Right lobe of liver (tissue), 6 donors: ENCODE data around the gene FOXA1. TPM values are rescaled to one million over a fixed set of nuclear protein-coding genes. Genes with fewer than 3 reads are reported as not detected.
A peak's percentile ranks its signal among the peaks of the same experiment; 100 is the strongest.

Source experiments
- ATAC-seq, 4 donors: fragments of 200-7000 bp; cut with Tn5 transposase; one replicate each; pipeline ENCODE4 v1.9.1; 2020; ENCODE audit warnings: mild to moderate bottlenecking in 4 of 4, moderate library complexity in 4 of 4
- DNase-seq, 3 donors: peaks; one replicate each; pipeline ENCODE4 v3.0.0-alpha.2; 2020
- H3K27ac ChIP-seq, 3 donors: fragments of 200-600 bp; one replicate each; pipeline ENCODE4 v1.8.0; 2022
- H3K27me3 ChIP-seq, 2 donors: fragments of 200-600 bp; one replicate each; pipeline ENCODE4 v1.8.0; 2022
- H3K36me3 ChIP-seq, 4 donors: fragments of 200-600 bp; sonication (generic) in 1 of 4; one replicate each; pipeline versions ENCODE4 v1.5.1 to v1.8.0; 2017 to 2022; ENCODE audit warnings: control low read depth in 1 of 4
- H3K4me1 ChIP-seq, 4 donors: fragments of 200-600 bp; sonication (generic) in 1 of 4; one replicate each; pipeline versions ENCODE4 v1.5.1 to v1.8.0; 2017 to 2022; ENCODE audit warnings: control low read depth in 1 of 4
- H3K4me3 ChIP-seq, 3 donors: fragments of 200-600 bp; one replicate each; pipeline ENCODE4 v1.8.0; 2022
- H3K9me3 ChIP-seq, 4 donors: fragments of 200-600 bp; sonication (generic) in 1 of 4; one replicate each; pipeline versions ENCODE4 v1.5.1 to v1.8.0; 2017 to 2022; ENCODE audit warnings: control low read depth in 1 of 4
- POLR2A ChIP-seq: fragments of 450-650 bp; IDR thresholded peaks from one replicate; pipeline ENCODE4 v1.6.1; 2017; ENCODE audit warnings: antibody characterized with exemption, mild to moderate bottlenecking
- whole genome bisulfite sequencing: methylation state at CpG from one replicate; pipeline ENCODE4 v1.1.6; 2018; ENCODE audit warnings: low coverage, low lambda C conversion rate; ENCODE audit not compliant: insufficient coverage; ENCODE audit errors: missing lambda C conversion rate; 5-methylcytosine and 5-hydroxymethylcytosine counted together
- intact Hi-C, 2 donors: fragments of 100-400 bp; cut with DNase I; formaldehyde crosslinking; loops; one replicate each; pipeline versions ENCODE4 v1.11.2 to v1.14.1; 2022
- total RNA-seq, 6 experiments: library from RNA; depleted of rRNA in 2 of 6; stranded (reverse); fragments of >200 nt in 2 of 6; fragmentation: NEBNext Ultra II Directional in 3 of 6; extraction: Animal tissue kit (Norgen Biotek cat#: 25700) in 3 of 6; gene quantifications; one replicate each; pipeline versions ENCODE4 v1.1.0 to v1.2.4, GENCODE V29; 2016 to 2023
- TF ChIP-seq, protein P1 (sequence below), 4 donors: fragments of 200-600 bp in 3 of 4; fragments of 450-650 bp in 1 of 4; IDR thresholded peaks; one replicate each; pipeline versions ENCODE4 v1.5.1 to v1.8.0; 2016 to 2022; ENCODE audit warnings: antibody characterized with exemption in 4 of 4, mild to moderate bottlenecking in 2 of 4
- donor health status: DM: no; HTN: yes; CAD: no.
- donor health status: DM: no; HTN: no; CAD: no.
- donor health status: DM: no; HTN: no; CAD: no.
- donor health status: DM: no; HTN: yes; CAD: no.
- donor health status: DM: no; HTN: yes; CAD: no.

Gene FOXA1
- total RNA-seq, 6 experiments from 2014 or later = 29.8 to 35.5 (median 32.5) TPM

DNA sequence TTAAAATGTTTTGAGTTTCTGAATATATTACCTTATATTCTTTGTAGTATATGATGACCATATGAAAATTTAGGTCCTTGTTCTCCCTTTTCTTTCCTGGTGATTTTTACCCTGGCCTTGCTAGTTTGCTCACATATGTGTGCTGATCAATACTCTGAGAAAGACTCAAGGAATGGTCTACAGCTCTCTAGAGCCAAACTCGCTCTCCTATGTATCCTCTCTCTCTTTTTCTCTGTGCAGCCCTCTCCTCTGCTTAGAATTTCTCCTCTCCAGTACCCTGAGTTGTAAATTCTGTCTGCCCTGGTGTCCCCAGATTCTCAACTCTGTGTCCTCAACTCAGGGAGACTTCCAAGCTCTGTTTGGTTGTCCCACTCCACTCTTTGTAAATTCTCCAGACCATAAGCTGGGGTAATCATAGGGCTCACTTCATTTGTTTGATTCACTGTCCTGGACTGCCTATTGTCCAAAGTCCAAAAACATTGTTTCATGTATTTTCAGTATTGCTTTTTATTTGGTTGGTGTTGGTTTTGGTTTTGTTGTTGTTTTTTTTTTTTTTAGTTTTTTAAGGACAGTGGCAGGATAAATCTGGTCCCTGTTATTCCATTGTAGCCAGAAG, 41.0 kb downstream of the FOXA1 start:
- Histone ChIP-seq H3K27ac (peak overlapping the region in 1 of 3 donors; percentile 26), H3K27me3 (no peaks in the 10 kb centered on the region), H3K36me3 (no peaks in the 10 kb centered on the region), H3K4me3 (no peak overlapping the region), H3K4me1 (peaks cover 0 to 8% (median 0%) of the 10 kb centered on the region in 4 donors), H3K9me3 (no peaks in the 10 kb centered on the region)
- peak; percentile 41 to 93 (median 68) for ATAC-seq
- TF ChIP-seq POLR2A = no peak
- TF ChIP-seq, protein P1, sequence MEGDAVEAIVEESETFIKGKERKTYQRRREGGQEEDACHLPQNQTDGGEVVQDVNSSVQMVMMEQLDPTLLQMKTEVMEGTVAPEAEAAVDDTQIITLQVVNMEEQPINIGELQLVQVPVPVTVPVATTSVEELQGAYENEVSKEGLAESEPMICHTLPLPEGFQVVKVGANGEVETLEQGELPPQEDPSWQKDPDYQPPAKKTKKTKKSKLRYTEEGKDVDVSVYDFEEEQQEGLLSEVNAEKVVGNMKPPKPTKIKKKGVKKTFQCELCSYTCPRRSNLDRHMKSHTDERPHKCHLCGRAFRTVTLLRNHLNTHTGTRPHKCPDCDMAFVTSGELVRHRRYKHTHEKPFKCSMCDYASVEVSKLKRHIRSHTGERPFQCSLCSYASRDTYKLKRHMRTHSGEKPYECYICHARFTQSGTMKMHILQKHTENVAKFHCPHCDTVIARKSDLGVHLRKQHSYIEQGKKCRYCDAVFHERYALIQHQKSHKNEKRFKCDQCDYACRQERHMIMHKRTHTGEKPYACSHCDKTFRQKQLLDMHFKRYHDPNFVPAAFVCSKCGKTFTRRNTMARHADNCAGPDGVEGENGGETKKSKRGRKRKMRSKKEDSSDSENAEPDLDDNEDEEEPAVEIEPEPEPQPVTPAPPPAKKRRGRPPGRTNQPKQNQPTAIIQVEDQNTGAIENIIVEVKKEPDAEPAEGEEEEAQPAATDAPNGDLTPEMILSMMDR (IDR thresholded peaks at IDR 0.05) = no peak
- no peak for DNase-seq
- WGBS = no CpG with 5 or more reads among the region's 1 CpG
- intact Hi-C loops = no loop called here

DNA sequence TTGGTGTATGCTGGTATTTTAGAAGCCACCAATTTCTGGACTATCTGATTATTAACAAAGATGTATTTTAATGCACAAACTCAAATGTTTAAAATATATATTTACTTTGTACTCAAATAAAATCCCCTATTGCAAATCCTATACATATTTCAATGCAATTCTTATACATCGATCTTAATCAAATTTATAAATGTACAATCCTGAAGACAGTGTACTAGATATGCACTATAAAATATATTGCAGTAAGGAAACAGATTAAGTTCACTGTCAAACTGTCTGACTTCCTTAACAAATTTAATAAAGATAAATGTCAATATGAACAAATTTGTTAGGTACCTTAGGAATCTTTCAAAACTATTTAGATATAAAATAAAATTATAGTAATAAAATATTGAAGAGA, 43.9 kb downstream of the FOXA1 start:
- no peak for DNase-seq
- no peak overlapping the region for H3K4me3 ChIP-seq
- H3K4me1 ChIP-seq = peaks cover 0 to 12% (median 4%) of the 10 kb centered on the region in 4 donors
- no peaks in the 10 kb centered on the region for H3K36me3 ChIP-seq
- intact Hi-C loops = no loop called here
- 92% methylated on average over 1 of the region's 1 CpG for WGBS
- no peaks in the 10 kb centered on the region for H3K27me3 ChIP-seq
- H3K9me3 ChIP-seq = no peaks in the 10 kb centered on the region
- no peak for ATAC-seq
- H3K27ac ChIP-seq = no peak overlapping the region
- TF ChIP-seq, protein P1 (IDR thresholded peaks at IDR 0.05) = no peak
- no peak for TF ChIP-seq POLR2A

DNA sequence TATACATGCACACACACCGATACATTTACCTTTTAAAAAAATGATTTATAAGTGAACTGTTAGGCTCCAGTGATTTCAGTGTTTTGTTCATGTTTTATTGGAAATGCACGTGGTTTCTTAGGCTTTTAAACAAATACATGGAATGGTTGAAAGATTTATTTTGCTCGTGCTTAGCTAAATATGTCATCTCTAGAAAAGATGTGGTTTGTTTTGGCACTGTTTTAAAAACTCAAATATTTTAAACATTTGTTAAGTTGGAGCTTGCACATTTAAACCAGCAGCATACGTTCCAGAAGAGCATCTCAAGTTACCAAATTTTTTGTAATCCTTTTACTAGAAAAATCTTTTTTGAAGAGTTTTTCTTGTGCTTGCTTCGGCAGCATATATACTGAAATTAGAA, 44.5 kb downstream of the FOXA1 start:
- no peaks in the 10 kb centered on the region for H3K27me3 ChIP-seq

DNA sequence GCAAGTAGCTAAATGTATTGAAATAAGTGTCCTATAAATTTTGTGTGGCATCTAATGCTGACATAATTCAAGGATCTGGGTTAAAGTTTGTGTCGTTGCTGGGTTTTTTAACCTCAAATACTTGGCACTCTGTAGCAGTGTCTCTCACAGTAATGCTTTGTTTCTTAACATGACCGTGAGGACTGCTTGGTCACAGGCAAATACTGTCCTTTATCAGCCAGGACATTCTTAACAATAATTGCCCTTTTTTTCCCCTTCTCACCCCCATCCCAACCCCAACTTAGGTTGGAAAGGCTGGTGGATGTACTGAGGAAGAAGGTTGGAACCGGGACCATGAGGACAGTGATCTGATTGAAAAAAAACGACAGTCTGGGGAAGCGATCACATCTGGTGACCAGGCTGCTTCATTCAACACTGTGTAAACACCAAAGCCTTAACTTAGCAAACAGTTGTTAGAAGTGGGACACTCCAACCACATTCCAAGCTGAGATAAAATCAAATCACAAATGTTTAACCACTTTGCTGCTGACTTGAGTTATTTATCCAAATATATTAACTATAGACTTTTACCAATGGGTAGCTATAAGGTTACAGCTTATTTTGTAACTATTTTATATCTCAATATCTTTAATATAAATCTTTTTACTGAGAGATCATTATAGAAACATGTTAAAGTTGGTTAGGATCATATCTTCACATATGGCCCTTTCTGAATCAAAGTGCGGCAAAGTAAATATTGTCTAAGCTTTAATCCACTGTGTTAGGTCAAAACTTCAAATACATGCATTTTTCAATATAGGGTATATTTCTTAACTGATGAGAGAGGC, 48.2 kb downstream of the FOXA1 start:
- DNase-seq = no peak

More for the DNA sequence above, 44.5 kb downstream of the FOXA1 start:
- intact Hi-C loops = no loop called here
- Histone ChIP-seq H3K9me3 (no peaks in the 10 kb centered on the region), H3K27ac (no peak overlapping the region), H3K4me3 (no peak overlapping the region), H3K4me1 (peaks cover 0 to 12% (median 4%) of the 10 kb centered on the region in 4 donors), H3K36me3 (no peaks in the 10 kb centered on the region)
- 52% methylated on average over 5 of the region's 5 CpGs for WGBS
- TF ChIP-seq, protein P1 (IDR thresholded peaks at IDR 0.05) = no peak
- TF ChIP-seq POLR2A = no peak
- ATAC-seq (no peak), DNase-seq (no peak)

More for the DNA sequence above, 48.2 kb downstream of the FOXA1 start:
- intact Hi-C loops = no loop called here
- Histone ChIP-seq H3K4me1 (peaks cover 0 to 16% (median 2%) of the 10 kb centered on the region in 4 donors), H3K27ac (peak overlapping the region; percentile 26 to 61 (median 41)), H3K4me3 (peak overlapping the region in 2 of 3 donors; percentile 30 to 31), H3K27me3 (no peaks in the 10 kb centered on the region), H3K9me3 (no peaks in the 10 kb centered on the region), H3K36me3 (no peaks in the 10 kb centered on the region)
- WGBS = 18% methylated on average over 5 of the region's 6 CpGs
- peak; percentile 91 to 98 (median 94) for ATAC-seq
- TF ChIP-seq, protein P1 (IDR thresholded peaks at IDR 0.05) = no peak
- TF ChIP-seq POLR2A = no peak
